GM11168 (cell line): ENCODE measurements around the gene PBX4.
"Not testable (repeated sequence)": the region's sequence is repeated elsewhere in the genome, so short reads cannot be mapped to it uniquely, and the experiment has no call there.

Experiments
- in situ Hi-C: fragments of 300-500 bp; cut with MboI; formaldehyde crosslinking; loops from one replicate; pipeline ENCODE4 v1.12.0; 2022; ENCODE audit warnings: low sequenced_read_pairs; ENCODE audit not compliant: unreplicated experiment

PBX4 gene

GRCh38 chr19:19628501-19629134, 10.1 kb upstream of the PBX4 start:
- in situ Hi-C loops = no loop called here

GRCh38 chr19:19627621-19628500, 9.4 kb upstream of the PBX4 start, which contains the start of gene LPAR2:
Gene LPAR2 (minus strand): TSS chr19:19628220. CDS start chr19:19627275, 945 bp downstream.
- in situ Hi-C loops = no loop called here

- in situ Hi-C loops = no loop called here
Observed at GRCh38 chr19:19626516-19627472, 8.3 kb upstream of the PBX4 start.

- in situ Hi-C loops = no loop called here
Observed at GRCh38 chr19:19624032-19624570, 5.6 kb upstream of the PBX4 start.

- in situ Hi-C loops = no loop called here
Observed at GRCh38 chr19:19623383-19623782, 4.9 kb upstream of the PBX4 start.

- in situ Hi-C loops = no loop called here
Observed at GRCh38 chr19:19619849-19620210, 1.3 kb upstream of the PBX4 start.

- in situ Hi-C loops = no loop called here
Observed at GRCh38 chr19:19619181-19619848, 828 bp upstream of the PBX4 start.

GRCh38 chr19:19615086-19615485, 3.4 kb downstream of the PBX4 start:
- in situ Hi-C loops = no loop called here

GRCh38 chr19:19613506-19613905, 5.0 kb downstream of the PBX4 start:
- in situ Hi-C loops = no loop called here

GRCh38 chr19:19610376-19611202, 7.9 kb downstream of the PBX4 start:
- in situ Hi-C loops = no loop called here

- in situ Hi-C loops = not testable (repeated sequence)
Observed at GRCh38 chr19:19606686-19607085, 11.8 kb downstream of the PBX4 start.

GRCh38 chr19:19606021-19606420, 12.5 kb downstream of the PBX4 start:
- in situ Hi-C loops = no loop called here

- in situ Hi-C loops = no loop called here
Observed at GRCh38 chr19:19602713-19603324, 15.7 kb downstream of the PBX4 start.

- in situ Hi-C loops = no loop called here
Observed at GRCh38 chr19:19602136-19602712, 16.3 kb downstream of the PBX4 start.

- in situ Hi-C loops = no loop called here
Observed at GRCh38 chr19:19600793-19601330, 17.6 kb downstream of the PBX4 start.

GRCh38 chr19:19598728-19599451, 19.6 kb downstream of the PBX4 start:
- in situ Hi-C loops = not testable (repeated sequence)

GRCh38 chr19:19597809-19598306, 20.6 kb downstream of the PBX4 start:
- in situ Hi-C loops = no loop called here
